ENCODE data around the gene MGAT1.

GRCh38 chr5:180816608-180817534 lies 14.3 kb upstream of the MGAT1 start:
- no peak for TF ChIP-seq YY1 (IDR thresholded peaks at IDR 0.05; ENCODE audit: insufficient read depth, insufficient read length)
- TF ChIP-seq SUZ12 (IDR thresholded peaks at IDR 0.05; ENCODE audit: extremely low read depth, insufficient read depth, insufficient read length) = no peak

Measured in NT2/D1 (cell line).